ENCODE measurements around the gene MBD5. TPM values are rescaled to one million over a fixed set of nuclear protein-coding genes. Genes with fewer than 3 reads are reported as not detected.

The MBD5 gene
- total RNA-seq, 6 experiments from 2014 or later = 7.9 to 15.6 (median 11.9) TPM

GRCh38 chr2:148512501-148512900 is 491.6 kb downstream of the MBD5 start:
- Histone ChIP-seq H3K27me3 (no peaks in the 10 kb centered on the region), H3K9me3 (no peaks in the 10 kb centered on the region), H3K27ac (no peak overlapping the region), H3K4me3 (no peak overlapping the region), H3K4me1 (no peaks in the 10 kb centered on the region), H3K36me3 (no peaks in the 10 kb centered on the region)
- ATAC-seq (no peak), DNase-seq (no peak)
- intact Hi-C loops (cut with DNase I) = no loop called here
- WGBS (ENCODE audit: insufficient coverage, low coverage, low lambda C conversion rate, missing lambda C conversion rate) = 90% methylated on average over 1 of the region's 1 CpG
- TF ChIP-seq POLR2A (IDR thresholded peaks at IDR 0.05) = no peak
- TF ChIP-seq, protein P1, sequence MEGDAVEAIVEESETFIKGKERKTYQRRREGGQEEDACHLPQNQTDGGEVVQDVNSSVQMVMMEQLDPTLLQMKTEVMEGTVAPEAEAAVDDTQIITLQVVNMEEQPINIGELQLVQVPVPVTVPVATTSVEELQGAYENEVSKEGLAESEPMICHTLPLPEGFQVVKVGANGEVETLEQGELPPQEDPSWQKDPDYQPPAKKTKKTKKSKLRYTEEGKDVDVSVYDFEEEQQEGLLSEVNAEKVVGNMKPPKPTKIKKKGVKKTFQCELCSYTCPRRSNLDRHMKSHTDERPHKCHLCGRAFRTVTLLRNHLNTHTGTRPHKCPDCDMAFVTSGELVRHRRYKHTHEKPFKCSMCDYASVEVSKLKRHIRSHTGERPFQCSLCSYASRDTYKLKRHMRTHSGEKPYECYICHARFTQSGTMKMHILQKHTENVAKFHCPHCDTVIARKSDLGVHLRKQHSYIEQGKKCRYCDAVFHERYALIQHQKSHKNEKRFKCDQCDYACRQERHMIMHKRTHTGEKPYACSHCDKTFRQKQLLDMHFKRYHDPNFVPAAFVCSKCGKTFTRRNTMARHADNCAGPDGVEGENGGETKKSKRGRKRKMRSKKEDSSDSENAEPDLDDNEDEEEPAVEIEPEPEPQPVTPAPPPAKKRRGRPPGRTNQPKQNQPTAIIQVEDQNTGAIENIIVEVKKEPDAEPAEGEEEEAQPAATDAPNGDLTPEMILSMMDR (IDR thresholded peaks at IDR 0.05) = no peak

GRCh38 chr2:148513427-148513826 is 492.5 kb downstream of the MBD5 start:
- no peak overlapping the region for H3K4me3 ChIP-seq
- TF ChIP-seq, protein P1 (IDR thresholded peaks at IDR 0.05) = no peak
- no peak for TF ChIP-seq POLR2A (IDR thresholded peaks at IDR 0.05)
- no peaks in the 10 kb centered on the region for H3K36me3 ChIP-seq
- H3K9me3 ChIP-seq = no peaks in the 10 kb centered on the region
- DNase-seq = no peak
- 33% methylated on average over 1 of the region's 1 CpG for WGBS (ENCODE audit: insufficient coverage, low coverage, low lambda C conversion rate, missing lambda C conversion rate)
- no peak for ATAC-seq
- H3K4me1 ChIP-seq = no peaks in the 10 kb centered on the region
- H3K27ac ChIP-seq = no peak overlapping the region
- intact Hi-C loops (cut with DNase I) = no loop called here
- H3K27me3 ChIP-seq = no peaks in the 10 kb centered on the region

GRCh38 chr2:148515120-148515519 is 494.2 kb downstream of the MBD5 start:
- H3K4me3 ChIP-seq = no peak overlapping the region
- 67% methylated on average over 1 of the region's 1 CpG for WGBS (ENCODE audit: insufficient coverage, low coverage, low lambda C conversion rate, missing lambda C conversion rate)
- intact Hi-C loops (cut with DNase I) = no loop called here
- no peaks in the 10 kb centered on the region for H3K36me3 ChIP-seq
- H3K27me3 ChIP-seq = no peaks in the 10 kb centered on the region
- TF ChIP-seq POLR2A (IDR thresholded peaks at IDR 0.05) = no peak
- TF ChIP-seq, protein P1 (IDR thresholded peaks at IDR 0.05) = no peak
- no peaks in the 10 kb centered on the region for H3K9me3 ChIP-seq
- H3K4me1 ChIP-seq = no peaks in the 10 kb centered on the region
- ATAC-seq (no peak), DNase-seq (no peak)
- H3K27ac ChIP-seq = no peak overlapping the region

- no peak for TF ChIP-seq POLR2A (IDR thresholded peaks at IDR 0.05)
- TF ChIP-seq, protein P1 (IDR thresholded peaks at IDR 0.05) = no peak
- no peak overlapping the region for H3K4me3 ChIP-seq
- intact Hi-C loops (cut with DNase I) = no loop called here
- H3K9me3 ChIP-seq = no peaks in the 10 kb centered on the region
- H3K4me1 ChIP-seq = no peaks in the 10 kb centered on the region
- WGBS (ENCODE audit: insufficient coverage, low coverage, low lambda C conversion rate, missing lambda C conversion rate) = 68% methylated on average over 2 of the region's 2 CpGs
- no peaks in the 10 kb centered on the region for H3K36me3 ChIP-seq
- ATAC-seq (no peak), DNase-seq (no peak)
- no peaks in the 10 kb centered on the region for H3K27me3 ChIP-seq
- H3K27ac ChIP-seq = no peak overlapping the region
Observed at GRCh38 chr2:148515976-148516375, 495.1 kb downstream of the MBD5 start.

DNA sequence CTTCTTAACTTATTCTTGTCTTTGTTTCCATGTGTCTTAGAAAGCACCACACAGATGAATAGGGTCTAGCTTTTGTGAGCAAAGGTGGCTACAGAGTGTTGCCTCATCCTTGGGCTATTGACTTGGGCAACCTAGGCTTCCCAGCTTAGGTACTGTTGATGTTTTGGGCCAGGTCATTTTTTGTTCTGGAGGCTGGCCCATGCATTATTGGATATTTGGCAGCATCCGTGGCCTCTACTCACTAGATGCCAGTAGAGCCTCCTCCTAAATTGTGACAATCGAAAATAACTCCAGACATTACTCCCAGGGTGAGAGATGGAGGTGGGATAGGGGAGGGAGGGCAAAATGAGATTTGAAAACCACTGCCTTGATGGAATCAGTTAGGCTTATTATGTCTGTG is 496.4 kb downstream of the MBD5 start:
- Histone ChIP-seq H3K9me3 (no peaks in the 10 kb centered on the region), H3K27me3 (no peaks in the 10 kb centered on the region), H3K36me3 (no peaks in the 10 kb centered on the region), H3K27ac (no peak overlapping the region), H3K4me3 (no peak overlapping the region), H3K4me1 (no peaks in the 10 kb centered on the region)
- DNase-seq (no peak), ATAC-seq (no peak)
- intact Hi-C loops (cut with DNase I) = no loop called here
- 93% methylated on average over 2 of the region's 2 CpGs for WGBS (ENCODE audit: insufficient coverage, low coverage, low lambda C conversion rate, missing lambda C conversion rate)
- TF ChIP-seq, protein P1 (IDR thresholded peaks at IDR 0.05) = no peak
- no peak for TF ChIP-seq POLR2A (IDR thresholded peaks at IDR 0.05)
